ENCODE data around the gene CLSTN1.

DNA sequence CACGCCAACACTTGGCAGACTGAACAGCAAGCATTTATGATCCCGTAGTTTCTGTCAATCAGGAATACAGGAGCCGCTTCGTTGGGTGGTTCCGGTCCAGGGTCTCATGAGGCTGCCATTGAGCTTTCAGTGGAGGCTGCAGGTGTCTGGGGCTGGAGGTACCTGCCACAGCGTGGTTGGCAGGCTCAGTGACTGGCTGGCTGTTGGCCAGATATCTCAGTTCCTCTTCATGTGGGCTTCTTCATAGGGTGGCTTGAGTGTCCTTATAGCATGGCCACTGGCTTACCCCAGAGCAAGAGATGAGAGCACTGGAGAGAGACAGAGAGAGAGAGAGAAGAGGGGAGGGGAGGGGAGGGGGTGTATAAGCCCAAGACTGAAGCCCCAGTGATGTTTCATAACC lies 142.9 kb downstream of the CLSTN1 start:
- TF ChIP-seq, protein P1, sequence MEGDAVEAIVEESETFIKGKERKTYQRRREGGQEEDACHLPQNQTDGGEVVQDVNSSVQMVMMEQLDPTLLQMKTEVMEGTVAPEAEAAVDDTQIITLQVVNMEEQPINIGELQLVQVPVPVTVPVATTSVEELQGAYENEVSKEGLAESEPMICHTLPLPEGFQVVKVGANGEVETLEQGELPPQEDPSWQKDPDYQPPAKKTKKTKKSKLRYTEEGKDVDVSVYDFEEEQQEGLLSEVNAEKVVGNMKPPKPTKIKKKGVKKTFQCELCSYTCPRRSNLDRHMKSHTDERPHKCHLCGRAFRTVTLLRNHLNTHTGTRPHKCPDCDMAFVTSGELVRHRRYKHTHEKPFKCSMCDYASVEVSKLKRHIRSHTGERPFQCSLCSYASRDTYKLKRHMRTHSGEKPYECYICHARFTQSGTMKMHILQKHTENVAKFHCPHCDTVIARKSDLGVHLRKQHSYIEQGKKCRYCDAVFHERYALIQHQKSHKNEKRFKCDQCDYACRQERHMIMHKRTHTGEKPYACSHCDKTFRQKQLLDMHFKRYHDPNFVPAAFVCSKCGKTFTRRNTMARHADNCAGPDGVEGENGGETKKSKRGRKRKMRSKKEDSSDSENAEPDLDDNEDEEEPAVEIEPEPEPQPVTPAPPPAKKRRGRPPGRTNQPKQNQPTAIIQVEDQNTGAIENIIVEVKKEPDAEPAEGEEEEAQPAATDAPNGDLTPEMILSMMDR (IDR thresholded peaks at IDR 0.05): no peak
- TF ChIP-seq EZH2 (IDR thresholded peaks at IDR 0.05; ENCODE audit: borderline replicate concordance, insufficient read depth, low read depth, low read length, poor library complexity, severe bottlenecking): no peak

Data from B cell (primary cell).